ENCODE data around the gene UNC5A. TPM values are rescaled to one million over a fixed set of nuclear protein-coding genes. Genes with fewer than 3 reads are reported as not detected.

Gene UNC5A
- total RNA-seq, 1 donor from 2014 or later: 1.1 TPM

- TF ChIP-seq CTCF (IDR thresholded peaks at IDR 0.05; ENCODE audit: insufficient read depth, low read length, poor library complexity, severe bottlenecking): no peak
- Histone ChIP-seq H3K4me3 (ENCODE audit: low read depth, low read length) (no peak overlapping the region), H3K36me3 (ENCODE audit: control insufficient read depth, insufficient read depth, low read length) (peaks cover 1% of the 10 kb centered on the region), H3K27me3 (ENCODE audit: control insufficient read depth, insufficient read depth, low read length) (no peaks in the 10 kb centered on the region)
- DNase-seq (ENCODE audit: low read depth): no peak
These were observed 98.5 kb downstream of the UNC5A start for GRCh38 chr5:176908675-176909368.

GRCh38 chr5:176912115-176912514 lies 101.8 kb downstream of the UNC5A start:
- TF ChIP-seq CTCF (IDR thresholded peaks at IDR 0.05; ENCODE audit: insufficient read depth, low read length, poor library complexity, severe bottlenecking): no peak
- no peak for DNase-seq (ENCODE audit: low read depth)
- H3K36me3 ChIP-seq (ENCODE audit: control insufficient read depth, insufficient read depth, low read length): peaks cover 1% of the 10 kb centered on the region
- no peak overlapping the region for H3K4me3 ChIP-seq (ENCODE audit: low read depth, low read length)
- H3K27me3 ChIP-seq (ENCODE audit: control insufficient read depth, insufficient read depth, low read length): no peaks in the 10 kb centered on the region

GRCh38 chr5:176915906-176916305 lies 105.5 kb downstream of the UNC5A start:
- no peaks in the 10 kb centered on the region for H3K36me3 ChIP-seq (ENCODE audit: control insufficient read depth, insufficient read depth, low read length)

GRCh38 chr5:176916337-176916736 lies 106.0 kb downstream of the UNC5A start:
- no peak for TF ChIP-seq CTCF (IDR thresholded peaks at IDR 0.05; ENCODE audit: insufficient read depth, low read length, poor library complexity, severe bottlenecking)
- H3K36me3 ChIP-seq (ENCODE audit: control insufficient read depth, insufficient read depth, low read length): no peaks in the 10 kb centered on the region
- no peak for DNase-seq (ENCODE audit: low read depth)
- no peaks in the 10 kb centered on the region for H3K27me3 ChIP-seq (ENCODE audit: control insufficient read depth, insufficient read depth, low read length)
- no peak overlapping the region for H3K4me3 ChIP-seq (ENCODE audit: low read depth, low read length)

More at GRCh38 chr5:176915906-176916305, 105.5 kb downstream of the UNC5A start:
- no peak for DNase-seq (ENCODE audit: low read depth)
- no peak overlapping the region for H3K4me3 ChIP-seq (ENCODE audit: low read depth, low read length)
- TF ChIP-seq CTCF (IDR thresholded peaks at IDR 0.05; ENCODE audit: insufficient read depth, low read length, poor library complexity, severe bottlenecking): no peak
- H3K27me3 ChIP-seq (ENCODE audit: control insufficient read depth, insufficient read depth, low read length): no peaks in the 10 kb centered on the region

- H3K27me3 ChIP-seq (ENCODE audit: control insufficient read depth, insufficient read depth, low read length): no peaks in the 10 kb centered on the region
- no peak for TF ChIP-seq CTCF (IDR thresholded peaks at IDR 0.05; ENCODE audit: insufficient read depth, low read length, poor library complexity, severe bottlenecking)
- no peak overlapping the region for H3K4me3 ChIP-seq (ENCODE audit: low read depth, low read length)
- H3K36me3 ChIP-seq (ENCODE audit: control insufficient read depth, insufficient read depth, low read length): no peaks in the 10 kb centered on the region
- DNase-seq (ENCODE audit: low read depth): no peak
These were observed 108.3 kb downstream of the UNC5A start for GRCh38 chr5:176918613-176919012.

GRCh38 chr5:176921714-176922113 lies 111.4 kb downstream of the UNC5A start:
- Histone ChIP-seq H3K27me3 (ENCODE audit: control insufficient read depth, insufficient read depth, low read length) (no peaks in the 10 kb centered on the region), H3K4me3 (ENCODE audit: low read depth, low read length) (no peak overlapping the region), H3K36me3 (ENCODE audit: control insufficient read depth, insufficient read depth, low read length) (no peaks in the 10 kb centered on the region)
- DNase-seq (ENCODE audit: low read depth): no peak
- no peak for TF ChIP-seq CTCF (IDR thresholded peaks at IDR 0.05; ENCODE audit: insufficient read depth, low read length, poor library complexity, severe bottlenecking)
